Nephron (organoid): ENCODE data around the gene TMEM62.
"Not testable (repeated sequence)": the region's sequence is repeated elsewhere in the genome, so short reads cannot be mapped to it uniquely, and the experiment has no call there.

Source experiments
- H3K27ac Mint-ChIP-seq, 3 experiments: 2 replicates each; pipeline ENCODE4 v1.8.0; 2020; ENCODE audit warnings: mixed read lengths in 3 of 3, mild to moderate bottlenecking in 2 of 3, moderate library complexity in 1 of 3
- H3K27me3 Mint-ChIP-seq: 2 replicates; pipeline ENCODE4 v1.8.0; 2021; ENCODE audit warnings: low read depth, mild to moderate bottlenecking, moderate library complexity, mixed read lengths
- H3K36me3 Mint-ChIP-seq: 2 replicates; pipeline ENCODE4 v1.8.0; 2020; ENCODE audit warnings: low read depth, mixed read lengths
- H3K4me1 Mint-ChIP-seq: 2 replicates; pipeline ENCODE4 v1.8.0; 2020; ENCODE audit warnings: mixed read lengths
- H3K4me3 Mint-ChIP-seq, 3 experiments: 2 replicates each; pipeline ENCODE4 v1.8.0; 2020; ENCODE audit warnings: mild to moderate bottlenecking in 3 of 3, mixed read lengths in 3 of 3, moderate library complexity in 2 of 3
- H3K9me3 Mint-ChIP-seq: 2 replicates; pipeline ENCODE4 v1.8.0; 2020; ENCODE audit warnings: mixed read lengths
- CTCF ChIP-seq, 3 experiments: fragments of 200-600 bp; sonication (generic); IDR thresholded peaks; one replicate each; pipeline ENCODE4 v1.5.0; 2021; ENCODE audit warnings: antibody characterized with exemption in 3 of 3; ENCODE audit not compliant: unreplicated experiment in 3 of 3

TMEM62 gene

GRCh38 chr15:43168192-43169107 lies 35.1 kb downstream of the TMEM62 start:
- Mint-ChIP-seq H3K4me1 (no peaks in the 10 kb centered on the region), H3K27ac (no peak overlapping the region), H3K9me3 (peaks cover 12% of the 10 kb centered on the region), H3K36me3 (peaks cover 51% of the 10 kb centered on the region), H3K4me3 (no peak overlapping the region), H3K27me3 (no peaks in the 10 kb centered on the region)
- TF ChIP-seq CTCF (IDR thresholded peaks at IDR 0.05; ENCODE audit: unreplicated experiment in 3 of 3), result no peak

GRCh38 chr15:43169888-43170287 lies 36.5 kb downstream of the TMEM62 start:
- no peak overlapping the region for H3K4me3 Mint-ChIP-seq
- no peaks in the 10 kb centered on the region for H3K27me3 Mint-ChIP-seq
- H3K27ac Mint-ChIP-seq, result no peak overlapping the region
- TF ChIP-seq CTCF (IDR thresholded peaks at IDR 0.05; ENCODE audit: unreplicated experiment in 3 of 3), result no peak
- peaks cover 16% of the 10 kb centered on the region for H3K9me3 Mint-ChIP-seq
- peaks cover 59% of the 10 kb centered on the region for H3K36me3 Mint-ChIP-seq
- no peaks in the 10 kb centered on the region for H3K4me1 Mint-ChIP-seq

GRCh38 chr15:43175656-43176309 lies 42.4 kb downstream of the TMEM62 start:
- Mint-ChIP-seq H3K9me3 (peaks cover 17% of the 10 kb centered on the region), H3K36me3 (peaks cover 46% of the 10 kb centered on the region)
- not testable (repeated sequence) for H3K4me1 Mint-ChIP-seq, H3K4me3 Mint-ChIP-seq, H3K27me3 Mint-ChIP-seq, H3K27ac Mint-ChIP-seq

GRCh38 chr15:43177147-43177546 lies 43.8 kb downstream of the TMEM62 start:
- peaks cover 39% of the 10 kb centered on the region for H3K36me3 Mint-ChIP-seq
- H3K4me3 Mint-ChIP-seq, H3K27me3 Mint-ChIP-seq, H3K27ac Mint-ChIP-seq, H3K4me1 Mint-ChIP-seq: not testable (repeated sequence)
- peaks cover 17% of the 10 kb centered on the region for H3K9me3 Mint-ChIP-seq

DNA sequence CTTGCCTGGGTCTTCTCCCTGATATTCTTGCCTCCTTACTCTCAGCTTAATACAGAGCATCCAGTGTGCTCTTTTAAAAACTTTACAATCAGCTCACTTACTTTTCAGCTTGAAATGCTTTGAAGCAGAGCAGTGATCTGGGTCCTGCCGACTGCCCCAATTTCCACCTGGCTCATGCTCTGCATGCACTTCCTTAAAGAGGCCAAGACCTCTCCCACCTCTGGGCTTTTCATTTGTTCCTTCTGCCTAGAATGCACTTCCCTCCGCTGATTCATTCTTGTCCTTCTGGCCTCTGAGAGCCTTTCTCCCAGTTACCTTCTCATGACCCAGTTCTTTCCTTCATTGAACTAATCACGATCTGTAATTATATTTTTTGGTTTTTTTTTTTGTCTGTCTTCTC lies 49.9 kb downstream of the TMEM62 start:
- H3K27me3 Mint-ChIP-seq, result no peaks in the 10 kb centered on the region
- no peak for TF ChIP-seq CTCF (IDR thresholded peaks at IDR 0.05; ENCODE audit: unreplicated experiment in 3 of 3)
- H3K27ac Mint-ChIP-seq, result no peak overlapping the region
- no peaks in the 10 kb centered on the region for H3K9me3 Mint-ChIP-seq
- H3K4me1 Mint-ChIP-seq, result peaks cover 10% of the 10 kb centered on the region
- H3K36me3 Mint-ChIP-seq, result peaks cover 4% of the 10 kb centered on the region
- no peak overlapping the region for H3K4me3 Mint-ChIP-seq

DNA sequence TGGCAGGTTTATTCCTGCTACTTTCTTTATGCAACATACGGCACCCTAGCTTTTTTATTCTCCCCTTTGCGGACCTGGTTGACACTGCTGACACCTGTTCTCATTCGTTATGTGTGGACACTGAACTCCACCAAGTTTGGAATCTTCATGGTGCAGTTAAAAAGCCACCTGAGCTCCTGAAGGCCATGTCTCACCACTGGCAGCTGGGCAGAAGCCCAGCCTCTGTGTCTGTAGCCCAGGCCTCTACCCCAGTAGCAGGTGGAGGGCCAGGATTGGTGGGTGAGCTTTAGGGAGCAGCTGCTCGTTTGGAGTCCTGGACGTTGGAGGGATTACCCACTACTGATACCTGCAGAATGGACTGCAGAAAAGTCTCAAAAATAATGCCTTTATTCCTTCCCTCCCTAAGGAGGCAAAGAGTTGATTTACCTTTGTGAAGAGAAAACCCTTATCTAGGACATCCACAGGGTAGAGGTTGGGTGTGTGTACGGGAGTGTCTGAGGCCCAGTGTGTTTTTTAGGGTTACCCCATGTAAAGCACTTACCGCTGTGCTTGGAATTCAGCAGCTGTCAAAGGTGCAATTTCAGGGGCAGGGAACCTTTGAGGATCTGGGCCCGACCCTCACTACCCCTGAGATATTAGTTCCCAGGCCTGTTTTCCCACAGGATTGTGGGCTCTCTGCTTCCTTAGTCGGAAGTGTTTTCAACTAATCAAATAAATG lies 51.2 kb downstream of the TMEM62 start:
- TF ChIP-seq CTCF (IDR thresholded peaks at IDR 0.05; ENCODE audit: unreplicated experiment in 3 of 3), result no peak
- Mint-ChIP-seq H3K27me3 (no peaks in the 10 kb centered on the region), H3K36me3 (peaks cover 3% of the 10 kb centered on the region), H3K27ac (peak overlapping the region; percentile 21 to 89 (median 88)), H3K4me3 (peak overlapping the region; percentile 89 to 96 (median 92)), H3K9me3 (no peaks in the 10 kb centered on the region), H3K4me1 (peaks cover 10% of the 10 kb centered on the region)
